ENCODE measurements around the gene EPM2AIP1. TPM values are rescaled to one million over a fixed set of nuclear protein-coding genes. Genes with fewer than 3 reads are reported as not detected.

The EPM2AIP1 gene
- total RNA-seq, 1 experiment from 2014 or later = 11.4 TPM

DNA sequence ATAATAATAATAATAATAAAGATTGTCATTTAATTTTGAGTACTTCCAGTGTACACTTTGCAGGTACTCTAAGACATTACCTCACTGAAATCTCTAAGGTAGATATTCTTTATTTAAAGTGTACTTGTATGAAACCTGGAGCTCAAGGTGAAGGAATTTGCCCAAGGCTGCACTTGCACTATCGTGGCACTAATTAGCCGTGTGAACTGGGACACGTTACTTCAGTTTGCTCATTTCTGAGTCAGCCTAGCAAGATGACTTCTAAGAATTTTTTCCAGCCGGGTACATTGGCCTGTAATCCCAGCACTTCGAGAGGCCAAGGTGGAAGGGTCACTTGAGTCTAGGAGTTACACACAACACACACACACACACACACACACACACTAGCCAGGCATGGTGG lies 33.9 kb upstream of the EPM2AIP1 start:
- Histone ChIP-seq H2BK15ac (ENCODE audit: low read depth, low read length) (no peak overlapping the region), H4K91ac (ENCODE audit: insufficient read length, low read depth, low read length) (no peak overlapping the region), H4K5ac (ENCODE audit: insufficient read length, low read depth, low read length) (no peak overlapping the region), H3K9ac (ENCODE audit: extremely low read depth, insufficient read length, low read length) (no peak overlapping the region), H4K20me1 (ENCODE audit: control insufficient read depth, insufficient read depth, insufficient read length) (no peaks in the 10 kb centered on the region), H2AK5ac (ENCODE audit: insufficient read length, low read length) (no peak overlapping the region), H2AFZ (ENCODE audit: low read length) (no peak overlapping the region), H3T11ph (ENCODE audit: low read length) (no peak overlapping the region), H4K8ac (replicated peaks; ENCODE audit: insufficient read length, low read depth, low read length) (no peak overlapping the region), H3K79me2 (ENCODE audit: insufficient read depth, low read length) (no peaks in the 10 kb centered on the region; the same call in 1 of the 2 replicates), H3K4me2 (ENCODE audit: insufficient read depth, insufficient read length, low read length) (no peak overlapping the region), H2BK12ac (ENCODE audit: insufficient read length, low read depth, low read length) (no peak overlapping the region), H3K27me3 (ENCODE audit: insufficient read depth, low read length) (no peaks in the 10 kb centered on the region), H3K4me1 (ENCODE audit: insufficient read depth, low read length) (no peaks in the 10 kb centered on the region), H3K18ac (ENCODE audit: insufficient read length, low read depth, low read length) (no peak overlapping the region), H3K27ac (ENCODE audit: insufficient read length, low read depth, low read length) (no peak overlapping the region), H3K14ac (ENCODE audit: insufficient read depth, low read length) (no peak overlapping the region), H3K23ac (ENCODE audit: insufficient read length, low read depth, low read length) (no peak overlapping the region), H3K56ac (ENCODE audit: insufficient read length, low read depth, low read length) (no peak overlapping the region), H2BK120ac (ENCODE audit: low read depth, low read length, poor library complexity, severe bottlenecking) (no peak overlapping the region), H2BK20ac (ENCODE audit: low read depth, low read length, poor library complexity, severe bottlenecking) (no peak overlapping the region), H3K4ac (ENCODE audit: low read depth, low read length) (no peak overlapping the region), H3K9me3 (ENCODE audit: control insufficient read depth, low read depth, low read length) (no peaks in the 10 kb centered on the region), H2BK5ac (ENCODE audit: insufficient read length, low read length) (no peak overlapping the region), H3K79me1 (ENCODE audit: insufficient read depth, low read depth, low read length, poor library complexity, severe bottlenecking) (peaks cover 3% of the 10 kb centered on the region), H3K23me2 (ENCODE audit: insufficient read length, low read depth, low read length, poor library complexity, severe bottlenecking) (no peaks in the 10 kb centered on the region)
- Mint-ChIP-seq H3K4me1 (no peaks in the 10 kb centered on the region), H3K36me3 (ENCODE audit: insufficient read depth in 1 of 3, low read depth in 3 of 3) (peaks cover 50 to 86% (median 80%) of the 10 kb centered on the region in 3 experiments), H3K27me3 (ENCODE audit: low read depth) (no peaks in the 10 kb centered on the region), H3K4me3 (no peak overlapping the region), H3K9me3 (peaks cover 0 to 4% of the 10 kb centered on the region in 2 experiments; a peak in 2 of 5 replicates), H3K27ac (no peak overlapping the region)
- DNase-seq = no peak
- TF ChIP-seq, protein P1, sequence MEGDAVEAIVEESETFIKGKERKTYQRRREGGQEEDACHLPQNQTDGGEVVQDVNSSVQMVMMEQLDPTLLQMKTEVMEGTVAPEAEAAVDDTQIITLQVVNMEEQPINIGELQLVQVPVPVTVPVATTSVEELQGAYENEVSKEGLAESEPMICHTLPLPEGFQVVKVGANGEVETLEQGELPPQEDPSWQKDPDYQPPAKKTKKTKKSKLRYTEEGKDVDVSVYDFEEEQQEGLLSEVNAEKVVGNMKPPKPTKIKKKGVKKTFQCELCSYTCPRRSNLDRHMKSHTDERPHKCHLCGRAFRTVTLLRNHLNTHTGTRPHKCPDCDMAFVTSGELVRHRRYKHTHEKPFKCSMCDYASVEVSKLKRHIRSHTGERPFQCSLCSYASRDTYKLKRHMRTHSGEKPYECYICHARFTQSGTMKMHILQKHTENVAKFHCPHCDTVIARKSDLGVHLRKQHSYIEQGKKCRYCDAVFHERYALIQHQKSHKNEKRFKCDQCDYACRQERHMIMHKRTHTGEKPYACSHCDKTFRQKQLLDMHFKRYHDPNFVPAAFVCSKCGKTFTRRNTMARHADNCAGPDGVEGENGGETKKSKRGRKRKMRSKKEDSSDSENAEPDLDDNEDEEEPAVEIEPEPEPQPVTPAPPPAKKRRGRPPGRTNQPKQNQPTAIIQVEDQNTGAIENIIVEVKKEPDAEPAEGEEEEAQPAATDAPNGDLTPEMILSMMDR (conservative IDR thresholded peaks at IDR 0.05) = no peak
- no CpG with 5 or more reads among the region's 5 CpGs for WGBS (ENCODE audit: extremely low coverage, insufficient read length, low lambda C conversion rate)
